Astrocyte of the spinal cord (primary cell): ENCODE data around the gene ADAMTS10.

Source experiments
- DNase-seq: peaks from one replicate; pipeline ENCODE4 v3.0.0; 2011; ENCODE audit warnings: low read depth, low spot score
- H3K4me3 ChIP-seq: 2 replicates; pipeline ENCODE4 v1.5.1; 2011; ENCODE audit warnings: low read depth, mild to moderate bottlenecking, low read length, moderate library complexity
- CTCF ChIP-seq: IDR thresholded peaks from 2 replicates; pipeline ENCODE4 v1.5.1; 2012; ENCODE audit warnings: low read depth, mild to moderate bottlenecking, low read length, inconsistent platforms
- in situ Hi-C: cut with HindIII; loops from 2 replicates; pipeline ENCODE4 v1.10.0; 2017; ENCODE audit warnings: low sequenced_read_pairs

Gene ADAMTS10

GRCh38 chr19:8550070-8550469 is 60.4 kb downstream of the ADAMTS10 start:
- no peak overlapping the region for H3K4me3 ChIP-seq
- no peak for DNase-seq
- TF ChIP-seq CTCF, result no peak
- in situ Hi-C loops, result no loop called here

- DNase-seq, result no peak
These were observed 64.8 kb downstream of the ADAMTS10 start for GRCh38 chr19:8545743-8546142.

GRCh38 chr19:8544168-8544567 is 66.3 kb downstream of the ADAMTS10 start:
- DNase-seq, result no peak
- no peak for TF ChIP-seq CTCF
- H3K4me3 ChIP-seq, result no peak overlapping the region
- in situ Hi-C loops, result no loop called here

More at GRCh38 chr19:8545743-8546142, 64.8 kb downstream of the ADAMTS10 start:
- in situ Hi-C loops, result no loop called here
- no peak for TF ChIP-seq CTCF
- no peak overlapping the region for H3K4me3 ChIP-seq

- no peak overlapping the region for H3K4me3 ChIP-seq
- DNase-seq, result no peak
- TF ChIP-seq CTCF, result no peak
- in situ Hi-C loops, result no loop called here
These were observed 70.8 kb downstream of the ADAMTS10 start for GRCh38 chr19:8539621-8540149.

GRCh38 chr19:8537099-8537498 is 73.4 kb downstream of the ADAMTS10 start:
- no peak for TF ChIP-seq CTCF
- no peak for DNase-seq
- in situ Hi-C loops, result no loop called here
- no peak overlapping the region for H3K4me3 ChIP-seq

- DNase-seq, result no peak
- in situ Hi-C loops, result no loop called here
- H3K4me3 ChIP-seq, result no peak overlapping the region
- no peak for TF ChIP-seq CTCF
These were observed 74.2 kb downstream of the ADAMTS10 start for GRCh38 chr19:8536282-8536681.

GRCh38 chr19:8532225-8532624 is 78.3 kb downstream of the ADAMTS10 start:
- no peak overlapping the region for H3K4me3 ChIP-seq
- no peak for DNase-seq
- TF ChIP-seq CTCF, result no peak
- in situ Hi-C loops, result no loop called here
